ENCODE measurements around the gene RBM33. TPM values are rescaled to one million over a fixed set of nuclear protein-coding genes. Genes with fewer than 3 reads are reported as not detected.

Gene RBM33
- total RNA-seq, 4 donors from 2014 or later: 27.0 to 34.5 (median 32.6) TPM

GRCh38 chr7:155751409-155751808 lies 106.9 kb downstream of the RBM33 start:
- no peak overlapping the region for H3K27ac ChIP-seq (replicated peaks in 1 of 4)
- no peaks in the 10 kb centered on the region for H3K27me3 ChIP-seq
- WGBS: 96% methylated on average over 4 of the region's 4 CpGs

DNA sequence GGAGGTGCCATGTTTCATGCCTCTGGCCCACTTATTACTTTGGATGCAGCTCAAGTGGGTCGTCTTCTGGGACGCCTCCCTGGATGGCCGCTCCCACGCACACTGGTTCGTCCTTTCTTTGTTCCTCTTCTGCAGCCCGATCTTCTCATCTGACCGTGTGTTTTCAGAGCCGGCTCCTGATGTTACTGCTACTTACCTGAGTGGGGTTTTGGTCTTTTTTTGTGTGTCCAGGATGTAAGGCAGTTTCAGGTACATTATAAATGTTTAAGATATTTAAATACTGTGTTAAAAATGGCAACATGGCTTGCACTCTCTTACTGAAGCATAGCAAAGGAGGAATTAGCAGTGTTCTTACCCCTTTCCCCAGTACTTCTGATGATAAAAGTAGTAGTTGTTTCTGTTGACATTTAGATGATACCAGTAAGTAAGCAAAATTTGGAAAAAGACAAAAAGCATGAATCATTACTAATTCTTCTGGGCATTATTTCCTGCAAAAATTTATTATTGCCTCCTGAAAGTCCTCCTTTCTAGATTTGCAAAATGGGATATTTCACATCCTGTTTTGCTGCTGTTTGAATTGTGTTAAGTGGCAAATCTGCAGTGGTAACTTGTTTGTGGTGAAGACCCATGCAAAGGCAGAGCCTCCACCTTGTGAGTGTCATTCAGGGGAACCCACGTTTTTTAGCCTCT lies 108.4 kb downstream of the RBM33 start:
- Histone ChIP-seq H3K36me3 (peaks cover 0 to 6% (median 0%) of the 10 kb centered on the region in 4 donors), H3K4me1 (peaks cover 31 to 66% (median 54%) of the 10 kb centered on the region in 4 donors), H3K27me3 (no peaks in the 10 kb centered on the region), H3K27ac (replicated peaks in 1 of 4) (no peak overlapping the region), H3K9me3 (no peaks in the 10 kb centered on the region), H3K4me3 (no peak overlapping the region)
- intact Hi-C loops (cut with DNase I): no loop called here
- DNase-seq (ENCODE audit: extremely low spot score): no peak
- TF ChIP-seq POLR2A (IDR thresholded peaks at IDR 0.05; ENCODE audit: low read depth): no peak
- TF ChIP-seq EP300 (IDR thresholded peaks at IDR 0.05): no peak
- no peak for TF ChIP-seq CTCF (IDR thresholded peaks at IDR 0.05)
- no peak for TF ChIP-seq POLR2AphosphoS5 (IDR thresholded peaks at IDR 0.05)
- WGBS: 87% methylated on average over 9 of the region's 9 CpGs

More at GRCh38 chr7:155751409-155751808, 106.9 kb downstream of the RBM33 start:
- no peak overlapping the region for H3K4me3 ChIP-seq
- DNase-seq (ENCODE audit: extremely low spot score): no peak
- H3K36me3 ChIP-seq: peaks cover under 1 to 12% (median 2%) of the 10 kb centered on the region in 4 donors
- intact Hi-C loops (cut with DNase I): no loop called here
- TF ChIP-seq POLR2AphosphoS5 (IDR thresholded peaks at IDR 0.05): no peak
- TF ChIP-seq POLR2A (IDR thresholded peaks at IDR 0.05; ENCODE audit: low read depth): no peak
- TF ChIP-seq EP300 (IDR thresholded peaks at IDR 0.05): no peak
- H3K9me3 ChIP-seq: no peaks in the 10 kb centered on the region
- H3K4me1 ChIP-seq: peaks cover 37 to 73% (median 59%) of the 10 kb centered on the region in 4 donors

DNA sequence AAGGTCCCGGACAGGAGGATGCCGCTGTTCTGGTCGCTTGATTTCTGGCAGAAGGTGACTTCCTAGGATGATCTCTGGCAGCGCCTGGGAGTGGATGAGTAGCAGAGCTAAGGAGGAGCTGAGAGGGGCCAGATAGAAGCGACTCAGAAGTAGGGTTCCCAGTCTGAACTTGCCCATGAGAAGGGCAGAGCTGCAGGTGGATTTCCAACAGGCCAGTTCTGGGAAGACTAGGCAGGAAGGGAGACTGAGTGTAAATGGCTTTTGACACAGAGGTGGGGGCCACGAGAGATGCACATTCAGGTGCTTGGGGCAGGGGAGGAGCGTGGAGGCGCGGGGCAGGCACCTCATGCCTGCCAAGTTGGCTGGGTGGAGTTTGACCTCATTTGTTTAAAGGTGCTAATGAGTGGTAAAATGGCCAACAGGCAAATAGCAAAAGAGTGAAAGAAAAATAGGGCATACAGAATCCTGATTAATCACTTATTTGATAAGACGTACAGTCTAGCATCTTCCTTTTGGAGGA lies 109.0 kb downstream of the RBM33 start:
- WGBS: 80% methylated on average over 10 of the region's 10 CpGs
- DNase-seq (ENCODE audit: extremely low spot score): no peak
- Histone ChIP-seq H3K27ac (replicated peaks in 1 of 4) (no peak overlapping the region), H3K9me3 (no peaks in the 10 kb centered on the region), H3K4me1 (peaks cover 30 to 66% (median 54%) of the 10 kb centered on the region in 4 donors), H3K36me3 (peaks cover 0 to under 1% (median 0%) of the 10 kb centered on the region in 4 donors), H3K4me3 (no peak overlapping the region), H3K27me3 (no peaks in the 10 kb centered on the region)
- intact Hi-C loops (cut with DNase I): no loop called here
- TF ChIP-seq POLR2A (IDR thresholded peaks at IDR 0.05; ENCODE audit: low read depth): no peak
- TF ChIP-seq EP300 (IDR thresholded peaks at IDR 0.05): no peak
- TF ChIP-seq POLR2AphosphoS5 (IDR thresholded peaks at IDR 0.05): no peak
- TF ChIP-seq CTCF (IDR thresholded peaks at IDR 0.05): no peak

GRCh38 chr7:155754165-155754564 lies 109.7 kb downstream of the RBM33 start:
- H3K4me1 ChIP-seq: peaks cover 30 to 60% (median 53%) of the 10 kb centered on the region in 4 donors
- H3K27ac ChIP-seq (replicated peaks in 1 of 4): no peak overlapping the region
- DNase-seq (ENCODE audit: extremely low spot score): no peak
- H3K36me3 ChIP-seq: peaks cover 0 to 5% (median 2%) of the 10 kb centered on the region in 4 donors
- TF ChIP-seq EP300 (IDR thresholded peaks at IDR 0.05): no peak
- TF ChIP-seq POLR2AphosphoS5 (IDR thresholded peaks at IDR 0.05): no peak
- TF ChIP-seq POLR2A (IDR thresholded peaks at IDR 0.05; ENCODE audit: low read depth): no peak
- no peak for TF ChIP-seq CTCF (IDR thresholded peaks at IDR 0.05)
- H3K4me3 ChIP-seq: no peak overlapping the region
- H3K27me3 ChIP-seq: no peaks in the 10 kb centered on the region
- intact Hi-C loops (cut with DNase I): no loop called here
- no peaks in the 10 kb centered on the region for H3K9me3 ChIP-seq

DNA sequence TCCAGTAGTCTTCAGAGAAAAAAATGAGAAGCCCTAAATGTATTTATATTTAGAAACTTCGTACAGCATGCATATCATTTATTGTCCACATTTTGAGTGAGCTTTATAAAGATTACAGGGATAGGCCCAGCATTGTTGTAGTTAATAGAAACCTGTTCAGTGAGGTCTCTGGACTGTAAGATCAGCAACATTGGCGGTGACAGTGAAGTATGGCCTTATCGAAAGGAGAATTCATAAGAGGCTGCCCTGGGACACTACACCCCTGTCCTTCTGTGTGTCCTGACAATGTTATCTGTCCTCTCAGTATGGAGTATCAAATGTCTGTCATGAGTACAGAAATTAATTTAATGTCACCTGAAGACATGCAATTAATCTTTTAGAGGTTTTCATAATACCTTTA lies 110.6 kb downstream of the RBM33 start:
- H3K4me1 ChIP-seq: peaks cover 30 to 52% (median 45%) of the 10 kb centered on the region in 4 donors
- H3K9me3 ChIP-seq: no peaks in the 10 kb centered on the region
- WGBS: 95% methylated on average over 3 of the region's 3 CpGs
- DNase-seq (ENCODE audit: extremely low spot score): no peak
- H3K36me3 ChIP-seq: peaks cover 0 to 9% (median 5%) of the 10 kb centered on the region in 4 donors
- H3K4me3 ChIP-seq: no peak overlapping the region
- intact Hi-C loops (cut with DNase I): no loop called here
- H3K27me3 ChIP-seq: no peaks in the 10 kb centered on the region
- no peak for TF ChIP-seq POLR2A (IDR thresholded peaks at IDR 0.05; ENCODE audit: low read depth)
- TF ChIP-seq CTCF (IDR thresholded peaks at IDR 0.05): no peak
- no peak overlapping the region for H3K27ac ChIP-seq (replicated peaks in 1 of 4)

Measured in esophagus muscularis mucosa (tissue), 4 donors.